ENCODE measurements around the gene SLC38A9.

The SLC38A9 gene

GRCh38 chr5:55603922-55604321 is 108.2 kb downstream of the SLC38A9 start:
- H3K4me1 ChIP-seq (ENCODE audit: control insufficient read depth, insufficient read depth, low read length): peaks cover 8% of the 10 kb centered on the region
- H3K9me3 ChIP-seq (ENCODE audit: control insufficient read depth, insufficient read depth, low read length): no peaks in the 10 kb centered on the region
- H3K27me3 ChIP-seq (ENCODE audit: control insufficient read depth, insufficient read depth, low read length): no peaks in the 10 kb centered on the region
- no peak overlapping the region for H3K9ac ChIP-seq (ENCODE audit: low read depth, low read length)
- no peak overlapping the region for H3K4me3 ChIP-seq (ENCODE audit: low read depth, low read length)
- no peaks in the 10 kb centered on the region for H3K36me3 ChIP-seq (ENCODE audit: control insufficient read depth, insufficient read depth, low read length)

- no peaks in the 10 kb centered on the region for H3K36me3 ChIP-seq (ENCODE audit: control insufficient read depth, insufficient read depth, low read length)
- no peaks in the 10 kb centered on the region for H3K9me3 ChIP-seq (ENCODE audit: control insufficient read depth, insufficient read depth, low read length)
- peaks cover 8% of the 10 kb centered on the region for H3K4me1 ChIP-seq (ENCODE audit: control insufficient read depth, insufficient read depth, low read length)
- H3K4me3 ChIP-seq (ENCODE audit: low read depth, low read length): no peak overlapping the region
- no peak overlapping the region for H3K9ac ChIP-seq (ENCODE audit: low read depth, low read length)
- H3K27me3 ChIP-seq (ENCODE audit: control insufficient read depth, insufficient read depth, low read length): no peaks in the 10 kb centered on the region
These were observed 110.5 kb downstream of the SLC38A9 start for GRCh38 chr5:55601628-55602027.

- H3K9ac ChIP-seq (ENCODE audit: low read depth, low read length): no peak overlapping the region
- peaks cover 8% of the 10 kb centered on the region for H3K4me1 ChIP-seq (ENCODE audit: control insufficient read depth, insufficient read depth, low read length)
- no peak overlapping the region for H3K4me3 ChIP-seq (ENCODE audit: low read depth, low read length)
- H3K9me3 ChIP-seq (ENCODE audit: control insufficient read depth, insufficient read depth, low read length): no peaks in the 10 kb centered on the region
- no peaks in the 10 kb centered on the region for H3K36me3 ChIP-seq (ENCODE audit: control insufficient read depth, insufficient read depth, low read length)
- no peaks in the 10 kb centered on the region for H3K27me3 ChIP-seq (ENCODE audit: control insufficient read depth, insufficient read depth, low read length)
These were observed 110.9 kb downstream of the SLC38A9 start for GRCh38 chr5:55601204-55601618.

GRCh38 chr5:55600497-55601203 is 111.5 kb downstream of the SLC38A9 start:
- Histone ChIP-seq H3K4me1 (ENCODE audit: control insufficient read depth, insufficient read depth, low read length) (peaks cover 8% of the 10 kb centered on the region), H3K27me3 (ENCODE audit: control insufficient read depth, insufficient read depth, low read length) (no peaks in the 10 kb centered on the region), H3K9ac (ENCODE audit: low read depth, low read length) (no peak overlapping the region), H3K36me3 (ENCODE audit: control insufficient read depth, insufficient read depth, low read length) (no peaks in the 10 kb centered on the region), H3K9me3 (ENCODE audit: control insufficient read depth, insufficient read depth, low read length) (no peaks in the 10 kb centered on the region), H3K4me3 (ENCODE audit: low read depth, low read length) (no peak overlapping the region)

DNA sequence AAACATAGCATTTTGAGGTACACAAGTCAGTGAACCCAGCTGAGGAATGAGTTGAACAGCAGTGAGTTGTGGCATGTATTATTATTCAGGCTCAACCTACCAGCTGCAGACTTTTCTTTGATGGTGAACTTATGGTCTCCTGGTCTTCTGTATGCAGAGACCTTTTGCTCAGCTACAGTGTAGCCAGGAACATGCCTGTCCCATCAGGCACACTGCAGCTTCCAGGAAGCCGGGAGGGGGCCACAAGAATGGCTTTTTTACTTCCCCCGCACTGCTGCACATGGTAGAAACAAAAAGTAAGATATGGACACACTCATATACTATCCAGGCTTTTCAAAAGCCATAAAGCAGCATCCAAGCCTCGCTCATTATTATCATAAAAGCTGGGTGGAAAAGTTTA is 112.0 kb downstream of the SLC38A9 start:
- Histone ChIP-seq H3K4me3 (ENCODE audit: low read depth, low read length) (no peak overlapping the region), H3K4me1 (ENCODE audit: control insufficient read depth, insufficient read depth, low read length) (peaks cover 8% of the 10 kb centered on the region), H3K9me3 (ENCODE audit: control insufficient read depth, insufficient read depth, low read length) (no peaks in the 10 kb centered on the region), H3K36me3 (ENCODE audit: control insufficient read depth, insufficient read depth, low read length) (no peaks in the 10 kb centered on the region), H3K27me3 (ENCODE audit: control insufficient read depth, insufficient read depth, low read length) (no peaks in the 10 kb centered on the region), H3K9ac (ENCODE audit: low read depth, low read length) (no peak overlapping the region)

GRCh38 chr5:55599148-55600050 is 112.7 kb downstream of the SLC38A9 start:
- Histone ChIP-seq H3K36me3 (ENCODE audit: control insufficient read depth, insufficient read depth, low read length) (no peaks in the 10 kb centered on the region), H3K4me1 (ENCODE audit: control insufficient read depth, insufficient read depth, low read length) (peaks cover 8% of the 10 kb centered on the region), H3K4me3 (ENCODE audit: low read depth, low read length) (no peak overlapping the region), H3K9me3 (ENCODE audit: control insufficient read depth, insufficient read depth, low read length) (no peaks in the 10 kb centered on the region), H3K27me3 (ENCODE audit: control insufficient read depth, insufficient read depth, low read length) (no peaks in the 10 kb centered on the region), H3K9ac (ENCODE audit: low read depth, low read length) (no peak overlapping the region)

DNA sequence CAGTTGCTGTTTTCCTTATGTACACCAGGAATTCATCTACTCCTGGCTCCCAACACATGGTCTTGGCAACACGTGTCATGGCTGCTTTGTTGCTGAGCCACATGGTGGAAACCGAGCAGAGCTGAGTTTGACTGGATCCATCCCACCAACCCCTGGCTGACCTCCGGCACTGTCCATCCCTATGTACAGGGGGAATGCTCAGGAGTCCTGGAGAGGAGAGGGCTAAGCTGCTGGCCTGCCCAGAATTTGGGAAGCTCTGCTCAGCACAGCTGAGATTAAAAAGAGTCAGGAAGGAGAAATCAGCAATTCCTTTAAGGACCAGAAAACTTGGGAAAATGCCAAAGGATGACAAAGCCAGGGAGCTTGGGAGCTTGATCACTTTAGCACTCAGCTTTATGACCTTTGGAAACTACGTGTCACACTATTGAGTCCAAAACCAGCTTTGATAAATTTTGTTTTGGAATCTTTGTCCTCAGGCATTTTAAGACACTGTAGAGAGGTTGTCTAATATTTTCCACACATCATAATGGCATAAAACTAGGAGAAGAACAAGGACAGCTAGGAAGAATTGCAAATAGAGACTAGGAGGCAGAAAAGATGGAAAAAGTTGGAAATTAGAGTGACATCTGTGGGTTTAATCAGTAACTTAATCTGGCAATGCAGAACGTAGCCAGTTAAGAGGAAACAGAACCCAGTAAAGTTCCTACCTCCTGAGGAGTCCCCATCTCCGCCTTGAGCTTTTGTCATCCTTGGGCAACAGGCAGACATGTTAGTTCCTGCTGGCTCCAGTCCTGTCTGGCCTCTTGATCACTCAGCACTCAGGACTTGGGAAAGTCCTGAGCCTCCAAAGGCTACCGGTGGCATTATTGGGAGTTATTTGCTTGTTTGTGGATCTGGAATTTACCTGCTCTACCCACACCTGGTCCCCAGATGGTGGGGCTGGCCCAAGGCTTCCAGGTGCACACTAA is 114.8 kb downstream of the SLC38A9 start:
- no peak overlapping the region for H3K4me3 ChIP-seq (ENCODE audit: low read depth, low read length)
- no peaks in the 10 kb centered on the region for H3K9me3 ChIP-seq (ENCODE audit: control insufficient read depth, insufficient read depth, low read length)
- H3K36me3 ChIP-seq (ENCODE audit: control insufficient read depth, insufficient read depth, low read length): no peaks in the 10 kb centered on the region
- H3K27me3 ChIP-seq (ENCODE audit: control insufficient read depth, insufficient read depth, low read length): no peaks in the 10 kb centered on the region
- no peaks in the 10 kb centered on the region for H3K4me1 ChIP-seq (ENCODE audit: control insufficient read depth, insufficient read depth, low read length)
- no peak overlapping the region for H3K9ac ChIP-seq (ENCODE audit: low read depth, low read length)

DNA sequence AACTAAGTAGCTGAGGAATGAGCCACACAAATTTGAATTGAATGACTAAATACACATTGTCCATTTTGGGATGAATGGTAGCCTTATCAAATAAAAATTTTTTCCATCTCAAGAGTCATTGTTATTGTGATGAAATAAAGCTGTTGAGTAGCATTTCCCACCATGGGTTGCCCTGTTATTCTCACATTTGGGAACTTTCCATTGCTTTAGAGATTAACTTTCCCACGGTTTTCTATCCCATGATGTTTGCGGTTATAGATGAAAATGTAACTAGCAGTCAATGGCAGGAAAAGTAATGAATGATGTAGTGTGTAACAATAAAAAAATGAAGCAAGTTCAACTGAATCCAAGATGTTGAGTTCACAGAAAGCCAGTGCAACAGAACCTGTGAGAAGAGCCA is 117.5 kb downstream of the SLC38A9 start:
- H3K36me3 ChIP-seq (ENCODE audit: control insufficient read depth, insufficient read depth, low read length): no peaks in the 10 kb centered on the region
- no peaks in the 10 kb centered on the region for H3K27me3 ChIP-seq (ENCODE audit: control insufficient read depth, insufficient read depth, low read length)
- no peak overlapping the region for H3K9ac ChIP-seq (ENCODE audit: low read depth, low read length)
- no peaks in the 10 kb centered on the region for H3K4me1 ChIP-seq (ENCODE audit: control insufficient read depth, insufficient read depth, low read length)
- no peak overlapping the region for H3K4me3 ChIP-seq (ENCODE audit: low read depth, low read length)
- no peaks in the 10 kb centered on the region for H3K9me3 ChIP-seq (ENCODE audit: control insufficient read depth, insufficient read depth, low read length)

DNA sequence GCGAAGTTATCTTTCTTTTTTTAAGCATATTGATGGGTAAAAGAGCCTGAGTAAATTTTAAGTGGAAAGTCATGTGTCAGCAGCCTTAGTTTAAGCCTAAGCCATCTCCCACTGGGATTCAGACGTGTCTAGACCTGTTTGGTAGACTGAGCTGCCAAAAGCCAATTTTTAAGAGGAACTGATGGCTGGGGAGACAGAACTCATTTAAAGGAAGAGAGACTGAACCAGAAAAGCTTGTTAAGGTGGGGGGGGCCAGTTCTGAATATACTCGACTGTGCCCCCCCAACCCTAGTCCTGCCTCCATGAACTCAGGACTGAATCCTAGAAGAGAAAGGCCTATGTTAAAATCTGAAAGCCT is 119.0 kb downstream of the SLC38A9 start:
- no peak overlapping the region for H3K4me3 ChIP-seq (ENCODE audit: low read depth, low read length)

GRCh38 chr5:55592388-55593114 is 119.6 kb downstream of the SLC38A9 start:
- Histone ChIP-seq H3K36me3 (ENCODE audit: control insufficient read depth, insufficient read depth, low read length) (no peaks in the 10 kb centered on the region), H3K4me1 (ENCODE audit: control insufficient read depth, insufficient read depth, low read length) (no peaks in the 10 kb centered on the region), H3K9ac (ENCODE audit: low read depth, low read length) (no peak overlapping the region), H3K27me3 (ENCODE audit: control insufficient read depth, insufficient read depth, low read length) (no peaks in the 10 kb centered on the region), H3K9me3 (ENCODE audit: control insufficient read depth, insufficient read depth, low read length) (no peaks in the 10 kb centered on the region), H3K4me3 (ENCODE audit: low read depth, low read length) (no peak overlapping the region)

More for the DNA sequence above, 119.0 kb downstream of the SLC38A9 start:
- no peaks in the 10 kb centered on the region for H3K4me1 ChIP-seq (ENCODE audit: control insufficient read depth, insufficient read depth, low read length)
- no peaks in the 10 kb centered on the region for H3K36me3 ChIP-seq (ENCODE audit: control insufficient read depth, insufficient read depth, low read length)
- no peaks in the 10 kb centered on the region for H3K27me3 ChIP-seq (ENCODE audit: control insufficient read depth, insufficient read depth, low read length)
- no peak overlapping the region for H3K9ac ChIP-seq (ENCODE audit: low read depth, low read length)
- no peaks in the 10 kb centered on the region for H3K9me3 ChIP-seq (ENCODE audit: control insufficient read depth, insufficient read depth, low read length)

DNA sequence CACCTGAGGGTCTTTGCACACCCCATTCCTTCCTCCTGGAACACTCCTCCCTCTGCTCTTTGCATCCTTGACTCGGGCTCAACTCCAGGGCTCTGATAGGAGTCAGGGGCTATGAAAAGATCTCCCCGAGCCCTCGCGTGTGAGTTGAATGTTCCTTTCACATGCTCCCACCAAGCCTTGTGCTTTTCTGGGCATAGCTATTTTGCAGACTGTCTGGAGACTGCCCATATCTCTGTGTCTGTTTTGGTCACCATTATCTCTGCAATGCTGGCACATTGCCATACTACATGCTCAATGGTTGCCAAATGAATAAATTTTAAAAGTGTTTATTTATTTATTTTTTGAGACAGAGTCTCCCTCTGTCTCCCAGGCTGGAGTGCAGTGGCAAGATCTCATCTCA is 120.4 kb downstream of the SLC38A9 start:
- no peaks in the 10 kb centered on the region for H3K9me3 ChIP-seq (ENCODE audit: control insufficient read depth, insufficient read depth, low read length)
- H3K27me3 ChIP-seq (ENCODE audit: control insufficient read depth, insufficient read depth, low read length): no peaks in the 10 kb centered on the region
- H3K4me1 ChIP-seq (ENCODE audit: control insufficient read depth, insufficient read depth, low read length): no peaks in the 10 kb centered on the region
- no peaks in the 10 kb centered on the region for H3K36me3 ChIP-seq (ENCODE audit: control insufficient read depth, insufficient read depth, low read length)
- H3K4me3 ChIP-seq (ENCODE audit: low read depth, low read length): no peak overlapping the region
- H3K9ac ChIP-seq (ENCODE audit: low read depth, low read length): no peak overlapping the region

Measured in iPS-15b (cell line).